ENCODE measurements around the gene KLHL14. TPM values are rescaled to one million over a fixed set of nuclear protein-coding genes. Genes with fewer than 3 reads are reported as not detected.

The KLHL14 gene
- polyA plus RNA-seq, 2 of the 4 experiments (the other 2 are of a cell fraction): not detected

DNA sequence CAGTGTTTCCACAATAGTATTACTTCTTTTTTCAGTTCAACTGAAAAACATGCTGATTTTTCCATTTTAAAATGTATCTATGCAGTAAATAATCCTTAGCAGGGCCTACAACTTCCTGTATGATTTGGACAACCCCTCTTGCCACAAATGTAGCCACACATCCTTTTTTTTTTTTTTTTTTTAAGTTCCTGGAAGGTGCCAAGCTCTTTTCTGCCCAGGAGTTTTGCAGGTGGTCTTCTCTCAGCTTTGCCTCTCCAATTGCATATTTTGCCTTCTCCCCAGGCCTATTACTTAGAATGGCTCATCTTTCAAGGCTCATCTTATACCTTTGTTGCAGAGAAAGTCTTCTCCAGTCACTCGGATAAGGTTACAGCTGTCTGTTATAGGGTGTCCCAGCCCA, 11.6 kb downstream of the KLHL14 start:
- 88% methylated on average over 1 of the region's 1 CpG for WGBS (ENCODE audit: missing lambda C conversion rate)
- no peak for ATAC-seq
- TF ChIP-seq HOXB13 (CRISPR knock-in tag; IDR thresholded peaks at IDR 0.05; ENCODE audit: low read depth) (no peak), NFE2L2 (conservative IDR thresholded peaks at IDR 0.05; ENCODE audit: low read length) (no peak), HOXB5 (CRISPR knock-in tag; IDR thresholded peaks at IDR 0.05) (no peak), NR3C1 (IDR thresholded peaks at IDR 0.05) (no peak), POLR2AphosphoS2 (conservative IDR thresholded peaks at IDR 0.05; ENCODE audit: low read length) (no peak), CHD2 (IDR thresholded peaks at IDR 0.05; ENCODE audit: low read length, partially characterized antibody) (no peak), HEYL (CRISPR knock-in tag; IDR thresholded peaks at IDR 0.05) (no peak), CBX8 (IDR thresholded peaks at IDR 0.05) (no peak)
- TF ChIP-seq, protein P1, sequence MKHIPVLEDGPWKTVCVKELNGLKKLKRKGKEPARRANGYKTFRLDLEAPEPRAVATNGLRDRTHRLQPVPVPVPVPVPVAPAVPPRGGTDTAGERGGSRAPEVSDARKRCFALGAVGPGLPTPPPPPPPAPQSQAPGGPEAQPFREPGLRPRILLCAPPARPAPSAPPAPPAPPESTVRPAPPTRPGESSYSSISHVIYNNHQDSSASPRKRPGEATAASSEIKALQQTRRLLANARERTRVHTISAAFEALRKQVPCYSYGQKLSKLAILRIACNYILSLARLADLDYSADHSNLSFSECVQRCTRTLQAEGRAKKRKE (CRISPR knock-in tag; IDR thresholded peaks at IDR 0.05; ENCODE audit: low read depth): no peak
- TF ChIP-seq, protein P2, sequence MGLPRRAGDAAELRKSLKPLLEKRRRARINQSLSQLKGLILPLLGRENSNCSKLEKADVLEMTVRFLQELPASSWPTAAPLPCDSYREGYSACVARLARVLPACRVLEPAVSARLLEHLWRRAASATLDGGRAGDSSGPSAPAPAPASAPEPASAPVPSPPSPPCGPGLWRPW (IDR thresholded peaks at IDR 0.05): no peak
- no peaks in the 10 kb centered on the region for H3K9me3 ChIP-seq
- ChIA-PET POLR2A (no interaction called here), CTCF (interaction anchor here (0.6 kb wide), 1 partner anchor 776 kb away, joined by 3 read pairs; no protein-coding TSS in a partner anchor)
- no peak overlapping the region for H3K27ac ChIP-seq
- FAIRE-seq: no peak
- no peak overlapping the region for H3K4me3 ChIP-seq
- no peak for DNase-seq (ENCODE audit: low read depth in 1 of 2, low spot score in 1 of 2)
- H3K4me1 ChIP-seq: no peaks in the 10 kb centered on the region
- no peak overlapping the region for H3K4me2 ChIP-seq

DNA sequence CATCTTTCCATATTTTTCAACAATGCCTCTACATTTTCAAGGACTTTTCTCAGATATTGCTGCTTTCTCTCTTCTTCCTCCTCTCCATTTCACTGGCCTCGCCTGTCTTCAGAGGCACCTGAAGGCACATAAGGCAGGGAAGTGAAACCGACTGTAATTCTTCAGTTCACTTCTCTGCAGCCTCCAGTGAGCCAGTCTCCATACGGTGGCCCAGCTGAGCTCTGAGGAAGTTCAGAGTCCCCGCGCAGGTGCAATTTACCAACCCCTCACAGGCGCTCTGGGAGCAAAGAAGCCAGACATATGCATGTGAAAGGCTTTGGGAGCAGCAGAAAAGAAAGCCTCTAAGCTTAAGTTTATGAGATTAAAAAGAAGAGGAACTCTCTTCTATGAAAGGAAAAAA, 12.4 kb downstream of the KLHL14 start:
- DNase-seq (ENCODE audit: low read depth in 1 of 2, low spot score in 1 of 2): no peak
- H3K4me2 ChIP-seq: no peak overlapping the region
- H3K27ac ChIP-seq: no peak overlapping the region
- H3K4me1 ChIP-seq: no peaks in the 10 kb centered on the region
- 35% methylated on average over 6 of the region's 6 CpGs for WGBS (ENCODE audit: missing lambda C conversion rate)
- ChIA-PET CTCF (no interaction called here), POLR2A (no interaction called here)
- FAIRE-seq: no peak
- no peak for TF ChIP-seq EP300 (IDR thresholded peaks at IDR 0.05)
- TF ChIP-seq, protein P3, sequence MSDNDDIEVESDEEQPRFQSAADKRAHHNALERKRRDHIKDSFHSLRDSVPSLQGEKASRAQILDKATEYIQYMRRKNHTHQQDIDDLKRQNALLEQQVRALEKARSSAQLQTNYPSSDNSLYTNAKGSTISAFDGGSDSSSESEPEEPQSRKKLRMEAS (IDR thresholded peaks at IDR 0.05): no peak
- TF ChIP-seq HDAC2 (IDR thresholded peaks at IDR 0.05): no peak
- TF ChIP-seq NR3C1 (IDR thresholded peaks at IDR 0.05): no peak
- TF ChIP-seq ZNF302 (CRISPR knock-in tag; IDR thresholded peaks at IDR 0.05): no peak
- TF ChIP-seq HOXA7 (CRISPR knock-in tag; IDR thresholded peaks at IDR 0.05): no peak
- TF ChIP-seq ZSCAN20 (CRISPR knock-in tag; IDR thresholded peaks at IDR 0.05): no peak
- TF ChIP-seq SREBF2 (IDR thresholded peaks at IDR 0.05): no peak
- TF ChIP-seq CHD4 (IDR thresholded peaks at IDR 0.05; ENCODE audit: borderline replicate concordance): no peak
- no peak for TF ChIP-seq EHMT2 (IDR thresholded peaks at IDR 0.05; ENCODE audit: low read depth)
- TF ChIP-seq KDM1A (IDR thresholded peaks at IDR 0.05; ENCODE audit: low read depth): no peak
- H3K9me3 ChIP-seq: no peaks in the 10 kb centered on the region
- H3K4me3 ChIP-seq: no peak overlapping the region
- no peak for ATAC-seq

DNA sequence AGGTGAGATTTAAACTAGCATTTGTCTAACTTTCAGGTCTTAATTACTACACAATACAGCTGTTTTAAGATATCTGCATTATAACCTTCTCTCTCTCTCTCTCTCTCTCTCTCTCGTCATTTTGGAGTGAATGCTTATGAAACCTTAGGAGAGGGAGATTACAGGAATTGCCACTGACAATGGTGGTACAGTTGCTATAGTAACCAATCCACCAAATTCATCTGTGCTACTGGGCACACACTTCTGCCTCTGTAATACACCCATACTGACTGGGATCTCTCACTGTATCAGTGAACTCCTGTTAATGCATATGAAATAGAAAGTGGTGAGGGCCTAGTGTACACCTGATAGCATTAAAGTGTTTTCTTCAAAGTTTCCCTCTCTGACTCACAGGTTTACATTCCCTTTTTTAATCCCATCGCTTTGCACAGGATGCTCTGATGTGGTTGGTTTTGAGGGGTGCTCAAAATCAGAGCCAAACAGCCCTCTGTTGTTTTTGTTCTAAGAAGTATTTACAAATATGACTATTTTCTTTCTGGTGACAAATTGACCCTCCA, 13.1 kb downstream of the KLHL14 start:
- no peak overlapping the region for H3K4me3 ChIP-seq
- CTCF ChIA-PET: no interaction called here
- ATAC-seq (no peak), FAIRE-seq (no peak), DNase-seq (ENCODE audit: low read depth in 1 of 2, low spot score in 1 of 2) (no peak)
- TF ChIP-seq ZC3H11A (IDR thresholded peaks at IDR 0.05) (no peak), SMC3 (IDR thresholded peaks at IDR 0.05) (no peak), FOSL2 (IDR thresholded peaks at IDR 0.05) (no peak), FOSL2 (CRISPR knock-in tag; IDR thresholded peaks at IDR 0.05) (no peak), NPAS2 (CRISPR knock-in tag; IDR thresholded peaks at IDR 0.05; ENCODE audit: borderline replicate concordance) (no peak), SREBF2 (IDR thresholded peaks at IDR 0.05) (no peak), PHF8 (IDR thresholded peaks at IDR 0.05; ENCODE audit: borderline replicate concordance, low read depth) (no peak), RARB (CRISPR knock-in tag; IDR thresholded peaks at IDR 0.05) (no peak), FOXS1 (CRISPR knock-in tag; IDR thresholded peaks at IDR 0.05) (no peak), RCOR1 (IDR thresholded peaks at IDR 0.05; ENCODE audit: low read depth, low read length) (no peak), GATA3 (IDR thresholded peaks at IDR 0.05; ENCODE audit: borderline replicate concordance) (no peak)
- POLR2A ChIA-PET: no interaction called here
- WGBS (ENCODE audit: missing lambda C conversion rate): 2% methylated on average over 2 of the region's 2 CpGs
- no peak overlapping the region for H3K27ac ChIP-seq
- H3K4me2 ChIP-seq: no peak overlapping the region
- no peaks in the 10 kb centered on the region for H3K9me3 ChIP-seq
- no peaks in the 10 kb centered on the region for H3K4me1 ChIP-seq

Measured in A549 (cell line).